Measurements from ENCODE around the gene LRRTM4.

DNA sequence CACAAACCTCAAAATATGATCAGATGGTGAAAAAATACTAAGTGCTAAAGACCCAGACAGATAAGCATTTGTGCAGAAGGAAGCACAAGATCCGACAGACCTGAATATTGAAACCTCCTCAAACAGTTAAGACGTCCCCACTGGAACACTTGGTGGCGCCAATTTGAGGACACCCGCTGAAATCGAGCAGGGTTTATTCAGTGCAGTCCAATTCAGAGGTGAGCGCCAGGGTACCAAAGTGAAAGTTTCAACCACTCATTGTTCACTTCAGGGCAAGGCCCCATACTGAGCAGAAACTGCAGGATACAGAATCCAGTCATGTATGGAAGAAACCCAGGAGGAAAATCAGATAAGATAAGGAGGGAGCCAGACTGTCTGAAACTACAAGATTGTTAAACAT, 417.6 kb downstream of the LRRTM4 start:
- TF ChIP-seq EP300 (IDR thresholded peaks at IDR 0.05; ENCODE audit: borderline replicate concordance in 1 of 2, low read depth in 1 of 2, low read length in 1 of 2) = no peak
- TF ChIP-seq GABPA (IDR thresholded peaks at IDR 0.05; ENCODE audit: low read depth) = no peak
- TF ChIP-seq, protein P1, sequence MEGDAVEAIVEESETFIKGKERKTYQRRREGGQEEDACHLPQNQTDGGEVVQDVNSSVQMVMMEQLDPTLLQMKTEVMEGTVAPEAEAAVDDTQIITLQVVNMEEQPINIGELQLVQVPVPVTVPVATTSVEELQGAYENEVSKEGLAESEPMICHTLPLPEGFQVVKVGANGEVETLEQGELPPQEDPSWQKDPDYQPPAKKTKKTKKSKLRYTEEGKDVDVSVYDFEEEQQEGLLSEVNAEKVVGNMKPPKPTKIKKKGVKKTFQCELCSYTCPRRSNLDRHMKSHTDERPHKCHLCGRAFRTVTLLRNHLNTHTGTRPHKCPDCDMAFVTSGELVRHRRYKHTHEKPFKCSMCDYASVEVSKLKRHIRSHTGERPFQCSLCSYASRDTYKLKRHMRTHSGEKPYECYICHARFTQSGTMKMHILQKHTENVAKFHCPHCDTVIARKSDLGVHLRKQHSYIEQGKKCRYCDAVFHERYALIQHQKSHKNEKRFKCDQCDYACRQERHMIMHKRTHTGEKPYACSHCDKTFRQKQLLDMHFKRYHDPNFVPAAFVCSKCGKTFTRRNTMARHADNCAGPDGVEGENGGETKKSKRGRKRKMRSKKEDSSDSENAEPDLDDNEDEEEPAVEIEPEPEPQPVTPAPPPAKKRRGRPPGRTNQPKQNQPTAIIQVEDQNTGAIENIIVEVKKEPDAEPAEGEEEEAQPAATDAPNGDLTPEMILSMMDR (IDR thresholded peaks at IDR 0.05) = no peak
- TF ChIP-seq, protein P2, sequence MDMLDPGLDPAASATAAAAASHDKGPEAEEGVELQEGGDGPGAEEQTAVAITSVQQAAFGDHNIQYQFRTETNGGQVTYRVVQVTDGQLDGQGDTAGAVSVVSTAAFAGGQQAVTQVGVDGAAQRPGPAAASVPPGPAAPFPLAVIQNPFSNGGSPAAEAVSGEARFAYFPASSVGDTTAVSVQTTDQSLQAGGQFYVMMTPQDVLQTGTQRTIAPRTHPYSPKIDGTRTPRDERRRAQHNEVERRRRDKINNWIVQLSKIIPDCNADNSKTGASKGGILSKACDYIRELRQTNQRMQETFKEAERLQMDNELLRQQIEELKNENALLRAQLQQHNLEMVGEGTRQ (IDR thresholded peaks at IDR 0.05; ENCODE audit: borderline replicate concordance, low read depth, low read length) = no peak
- TF ChIP-seq TAF1 (IDR thresholded peaks at IDR 0.05; ENCODE audit: borderline replicate concordance, low read depth, low read length) = no peak
- no peak for TF ChIP-seq SMC3 (IDR thresholded peaks at IDR 0.05; ENCODE audit: low read depth, low read length)
- TF ChIP-seq POLR2AphosphoS5 (IDR thresholded peaks at IDR 0.05; ENCODE audit: low read depth, low read length) = no peak
- TF ChIP-seq EZH2phosphoT487 (IDR thresholded peaks at IDR 0.05; ENCODE audit: borderline replicate concordance, low read depth) = no peak
- TF ChIP-seq FOXM1 (IDR thresholded peaks at IDR 0.05; ENCODE audit: low read depth) = no peak
- TF ChIP-seq, protein P3, sequence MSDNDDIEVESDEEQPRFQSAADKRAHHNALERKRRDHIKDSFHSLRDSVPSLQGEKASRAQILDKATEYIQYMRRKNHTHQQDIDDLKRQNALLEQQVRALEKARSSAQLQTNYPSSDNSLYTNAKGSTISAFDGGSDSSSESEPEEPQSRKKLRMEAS (IDR thresholded peaks at IDR 0.05; ENCODE audit: low read depth) = no peak
- TF ChIP-seq, protein P4, sequence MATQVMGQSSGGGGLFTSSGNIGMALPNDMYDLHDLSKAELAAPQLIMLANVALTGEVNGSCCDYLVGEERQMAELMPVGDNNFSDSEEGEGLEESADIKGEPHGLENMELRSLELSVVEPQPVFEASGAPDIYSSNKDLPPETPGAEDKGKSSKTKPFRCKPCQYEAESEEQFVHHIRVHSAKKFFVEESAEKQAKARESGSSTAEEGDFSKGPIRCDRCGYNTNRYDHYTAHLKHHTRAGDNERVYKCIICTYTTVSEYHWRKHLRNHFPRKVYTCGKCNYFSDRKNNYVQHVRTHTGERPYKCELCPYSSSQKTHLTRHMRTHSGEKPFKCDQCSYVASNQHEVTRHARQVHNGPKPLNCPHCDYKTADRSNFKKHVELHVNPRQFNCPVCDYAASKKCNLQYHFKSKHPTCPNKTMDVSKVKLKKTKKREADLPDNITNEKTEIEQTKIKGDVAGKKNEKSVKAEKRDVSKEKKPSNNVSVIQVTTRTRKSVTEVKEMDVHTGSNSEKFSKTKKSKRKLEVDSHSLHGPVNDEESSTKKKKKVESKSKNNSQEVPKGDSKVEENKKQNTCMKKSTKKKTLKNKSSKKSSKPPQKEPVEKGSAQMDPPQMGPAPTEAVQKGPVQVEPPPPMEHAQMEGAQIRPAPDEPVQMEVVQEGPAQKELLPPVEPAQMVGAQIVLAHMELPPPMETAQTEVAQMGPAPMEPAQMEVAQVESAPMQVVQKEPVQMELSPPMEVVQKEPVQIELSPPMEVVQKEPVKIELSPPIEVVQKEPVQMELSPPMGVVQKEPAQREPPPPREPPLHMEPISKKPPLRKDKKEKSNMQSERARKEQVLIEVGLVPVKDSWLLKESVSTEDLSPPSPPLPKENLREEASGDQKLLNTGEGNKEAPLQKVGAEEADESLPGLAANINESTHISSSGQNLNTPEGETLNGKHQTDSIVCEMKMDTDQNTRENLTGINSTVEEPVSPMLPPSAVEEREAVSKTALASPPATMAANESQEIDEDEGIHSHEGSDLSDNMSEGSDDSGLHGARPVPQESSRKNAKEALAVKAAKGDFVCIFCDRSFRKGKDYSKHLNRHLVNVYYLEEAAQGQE (IDR thresholded peaks at IDR 0.05; ENCODE audit: low read depth, low read length) = no peak

Data from SK-N-SH (cell line).